PC-9 (cell line): ENCODE data around the gene CLDND1. TPM values are rescaled to one million over a fixed set of nuclear protein-coding genes. Genes with fewer than 3 reads are reported as not detected.
A peak's percentile ranks its signal among the peaks of the same experiment; 100 is the strongest.

ENCODE experiments used
- BruUV-seq: library from RNA; stranded (reverse); fragments of 400-500 nt; replicated peaks from 2 replicates; lab custom pipeline; 2021; lab: Mats Ljungman, UMichigan
- CTCF ChIA-PET: fragments of 300-600 bp; sonication (Branson Sonifier 250); formaldehyde crosslinking; loops from one replicate; lab custom pipeline; 2022; ENCODE audit warnings: antibody characterized with exemption; lab: Charles Lee
- POLR2A ChIA-PET: fragments of 300-600 bp; sonication (Branson Sonifier 250); formaldehyde crosslinking; loops from one replicate; lab custom pipeline; 2022; ENCODE audit warnings: antibody characterized with exemption; ENCODE audit not compliant: unreplicated experiment; lab: Charles Lee
- DNase-seq, 2 experiments: peaks; one replicate each; pipeline versions ENCODE4 v3.0.0 to v3.0.0-alpha.2; 2015 to 2022; ENCODE audit warnings: mixed read lengths in 1 of 2
- H2AFZ ChIP-seq: fragments of 200-600 bp; sonication (generic); 2 replicates; pipeline ENCODE4 v1.8.1; 2017; ENCODE audit warnings: antibody characterized with exemption
- H3F3A ChIP-seq: fragments of 200-600 bp; sonication (generic); 2 replicates; pipeline ENCODE4 v1.8.1; 2017; ENCODE audit warnings: antibody characterized with exemption, mild to moderate bottlenecking, low read depth; ENCODE audit not compliant: insufficient read depth
- H3K27ac ChIP-seq: fragments of 200-600 bp; sonication (generic); 2 replicates; pipeline ENCODE4 v1.6.1; 2016; ENCODE audit warnings: mixed run types
- H3K27me3 ChIP-seq: fragments of 200-600 bp; sonication (generic); 2 replicates; pipeline ENCODE4 v1.6.1; 2016; ENCODE audit warnings: low read depth, mixed run types; ENCODE audit not compliant: insufficient read depth
- H3K36me3 ChIP-seq: fragments of 200-600 bp; sonication (generic); 2 replicates; pipeline ENCODE4 v1.6.1; 2016; ENCODE audit warnings: low read depth, mixed run types
- H3K4me1 ChIP-seq: fragments of 200-600 bp; sonication (generic); replicated peaks from 2 replicates; pipeline ENCODE4 v1.6.1; 2016; ENCODE audit warnings: mixed run types; ENCODE audit not compliant: insufficient read depth
- H3K4me2 ChIP-seq: fragments of 200-600 bp; sonication (generic); 2 replicates; pipeline ENCODE4 v1.6.1; 2017; ENCODE audit warnings: mixed run types
- H3K4me3 ChIP-seq: fragments of 200-600 bp; sonication (generic); 2 replicates; pipeline ENCODE4 v1.6.1; 2016; ENCODE audit warnings: mixed run types
- H3K79me2 ChIP-seq: fragments of 200-600 bp; sonication (generic); 2 replicates; pipeline ENCODE4 v1.6.1; 2017; ENCODE audit warnings: low read depth, mixed run types
- H3K9me2 ChIP-seq: fragments of 200-600 bp; sonication (generic); 2 replicates; pipeline ENCODE4 v1.8.1; 2017; ENCODE audit warnings: mild to moderate bottlenecking; ENCODE audit not compliant: insufficient read depth
- H3K9me3 ChIP-seq: fragments of 200-600 bp; sonication (generic); 2 replicates; pipeline ENCODE4 v1.8.1; 2016; ENCODE audit warnings: low read depth; ENCODE audit not compliant: insufficient read depth
- H4K20me1 ChIP-seq: fragments of 200-600 bp; sonication (generic); 2 replicates; pipeline ENCODE4 v1.8.1; 2017; ENCODE audit not compliant: insufficient read depth
- CTCF ChIP-seq: fragments of 200-600 bp; sonication (generic); conservative IDR thresholded peaks from 2 replicates; pipeline ENCODE4 v1.6.1; 2017; ENCODE audit warnings: mixed run types, antibody characterized with exemption, mild to moderate bottlenecking, moderate library complexity
- EZH2 ChIP-seq: fragments of 200-600 bp; sonication (generic); IDR thresholded peaks from 2 replicates; pipeline ENCODE4 v1.8.0; 2017; ENCODE audit warnings: antibody characterized with exemption, low read depth
- intact Hi-C: fragments of 100-400 bp; cut with micrococcal nuclease; formaldehyde crosslinking; loops from one replicate; pipeline ENCODE4 v1.10.0; 2022; ENCODE audit not compliant: unreplicated experiment
- total RNA-seq: library from RNA; stranded (reverse); gene quantifications from 2 replicates; pipeline ENCODE4 v1.2.3, GENCODE V29; 2021

CLDND1 gene
- total RNA-seq, 1 experiment from 2014 or later, result 143 TPM

- H3K27me3 ChIP-seq, result no peaks in the 10 kb centered on the region
- ChIA-PET POLR2A (interaction anchor here (0.6 to 0.8 kb wide), 5 partner anchors 28 to 243 kb away, joined by 3 to 5 read pairs (median 4); no protein-coding TSS in a partner anchor), CTCF (interaction anchor here (0.7 kb wide), 1 partner anchor 21 kb away, joined by 3 read pairs; no protein-coding TSS in a partner anchor)
- TF ChIP-seq EZH2, result no peak
- TF ChIP-seq CTCF, result no peak
- H3K79me2 ChIP-seq, result no peaks in the 10 kb centered on the region
- no peaks in the 10 kb centered on the region for H3K36me3 ChIP-seq
- intact Hi-C loops, result loop anchor here (1.0 to 2.0 kb wide), 3 partner anchors 30 to 109 kb away; partner anchors contain the start of genes CLDND1 and CPOX
- peak overlapping the region; percentile 71 for H3K4me2 ChIP-seq
- H3K27ac ChIP-seq, result peak overlapping the region; percentile 94
- peaks cover 24% of the 10 kb centered on the region for H3F3A ChIP-seq
- no peaks in the 10 kb centered on the region; the same call in 1 of the 2 replicates for H3K9me3 ChIP-seq
- H3K4me1 ChIP-seq, result peaks cover 30% of the 10 kb centered on the region
- no peaks in the 10 kb centered on the region for H4K20me1 ChIP-seq
- peak overlapping the region; percentile 59 for H2AFZ ChIP-seq
- no peaks in the 10 kb centered on the region for H3K9me2 ChIP-seq
- TSS peak; percentile 83 for BruUV-seq
- peak overlapping the region; percentile 35 for H3K4me3 ChIP-seq
- peak in 1 of 2 experiments; percentile 52 for DNase-seq
Measured at GRCh38 chr3:98483626-98484025, 39.1 kb downstream of the CLDND1 start.

- DNase-seq, result peak; percentile 87 to 88
- H3K9me2 ChIP-seq, result no peaks in the 10 kb centered on the region
- peaks cover 24% of the 10 kb centered on the region for H3F3A ChIP-seq
- H4K20me1 ChIP-seq, result no peaks in the 10 kb centered on the region
- intact Hi-C loops, result loop anchor here (1.0 to 2.0 kb wide), 3 partner anchors 30 to 110 kb away; partner anchors contain the start of genes CLDND1 and CPOX
- peak overlapping the region; percentile 71 for H3K4me2 ChIP-seq
- H3K36me3 ChIP-seq, result no peaks in the 10 kb centered on the region
- no peaks in the 10 kb centered on the region for H3K79me2 ChIP-seq
- TSS peak; percentile 80 for BruUV-seq
- H3K9me3 ChIP-seq, result no peaks in the 10 kb centered on the region; the same call in 1 of the 2 replicates
- ChIA-PET POLR2A (interaction anchor here (0.6 to 0.8 kb wide), 5 partner anchors 29 to 419 kb away, joined by 3 to 6 read pairs (median 5); partner anchors contain the start of genes CLDND1 and DCBLD2), CTCF (interaction anchor here (0.7 to 1.2 kb wide), 2 partner anchors 22 to 89 kb away, joined by 3 read pairs; no protein-coding TSS in a partner anchor)
- peaks cover 30% of the 10 kb centered on the region for H3K4me1 ChIP-seq
- H3K4me3 ChIP-seq, result peak overlapping the region; percentile 35
- H3K27me3 ChIP-seq, result no peaks in the 10 kb centered on the region
- TF ChIP-seq CTCF (no peak), EZH2 (no peak)
- H3K27ac ChIP-seq, result peak overlapping the region; percentile 94
- H2AFZ ChIP-seq, result peak overlapping the region; percentile 59
Measured at GRCh38 chr3:98482717-98483482, 39.8 kb downstream of the CLDND1 start.

Other genes starting within 250 kb of the CLDND1 start
- not detected in 2 replicates for gene OR5H2, start 240.4 kb downstream of the CLDND1 start, total RNA-seq
- not detected in 2 replicates for gene OR5K4, start 169.0 kb downstream of the CLDND1 start, total RNA-seq
- gene OR5K3, start 132.2 kb downstream of the CLDND1 start, total RNA-seq, result not detected in 2 replicates
- not detected in 2 replicates for gene OR5K1, start 59.7 kb downstream of the CLDND1 start, total RNA-seq
- gene OR5K2, start 25.2 kb downstream of the CLDND1 start, total RNA-seq, result not detected in 2 replicates
- not detected in 2 replicates for gene GPR15, start 9.1 kb upstream of the CLDND1 start, total RNA-seq
- gene CPOX, start 70.7 kb upstream of the CLDND1 start, total RNA-seq, result 30.4 and 35.2 TPM in 2 replicates
- gene ST3GAL6, start 240.4 kb upstream of the CLDND1 start, total RNA-seq, result 5.4 and 6.6 TPM in 2 replicates